HG03066 (cell line): Measurements from ENCODE around the gene FUOM.
"Not testable (repeated sequence)": the region's sequence is repeated elsewhere in the genome, so short reads cannot be mapped to it uniquely, and the experiment has no call there.

ENCODE experiments used
- ATAC-seq: cut with Tn5 transposase; IDR thresholded peaks from one replicate; pipeline ENCODE4 v1.9.1; 2021; ENCODE audit warnings: low read depth; ENCODE audit not compliant: unreplicated experiment

Gene FUOM

DNA sequence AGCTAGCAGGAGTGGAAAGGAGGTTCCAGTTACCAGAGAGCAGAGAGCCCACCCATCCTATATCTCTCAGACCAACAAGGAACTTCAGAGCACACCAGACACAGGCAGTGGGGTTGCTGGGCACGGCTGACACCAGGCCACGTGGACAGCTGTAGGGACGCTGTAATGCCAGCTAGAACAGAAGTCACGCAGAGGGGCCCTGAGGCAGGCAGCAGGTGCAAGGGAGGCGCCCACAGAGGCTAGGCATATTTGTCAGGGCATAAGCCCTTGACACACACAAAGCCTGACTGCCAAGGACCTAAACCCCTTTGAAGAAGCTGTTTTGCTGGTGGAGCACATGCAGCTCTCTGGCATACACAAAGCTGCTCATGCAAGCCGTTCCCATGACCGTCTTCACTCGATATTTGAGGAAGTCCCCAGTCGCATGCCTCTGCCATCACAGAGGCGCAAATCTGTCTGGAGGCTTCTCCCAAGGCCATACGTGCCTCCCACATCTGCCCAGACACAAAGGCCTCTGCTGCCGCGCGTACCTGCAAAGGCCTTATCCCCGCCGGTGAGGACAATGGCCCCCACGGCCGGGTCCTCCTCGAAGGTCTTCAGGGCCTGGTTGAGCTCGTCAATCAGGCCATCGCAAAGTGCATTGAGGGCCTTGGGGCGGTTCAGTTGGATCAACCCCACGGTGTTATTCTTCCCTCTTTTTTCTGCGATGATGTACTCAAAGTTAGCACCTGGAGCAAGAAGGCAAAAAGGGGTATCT is 12.4 kb upstream of the FUOM start:
- no peak for ATAC-seq

DNA sequence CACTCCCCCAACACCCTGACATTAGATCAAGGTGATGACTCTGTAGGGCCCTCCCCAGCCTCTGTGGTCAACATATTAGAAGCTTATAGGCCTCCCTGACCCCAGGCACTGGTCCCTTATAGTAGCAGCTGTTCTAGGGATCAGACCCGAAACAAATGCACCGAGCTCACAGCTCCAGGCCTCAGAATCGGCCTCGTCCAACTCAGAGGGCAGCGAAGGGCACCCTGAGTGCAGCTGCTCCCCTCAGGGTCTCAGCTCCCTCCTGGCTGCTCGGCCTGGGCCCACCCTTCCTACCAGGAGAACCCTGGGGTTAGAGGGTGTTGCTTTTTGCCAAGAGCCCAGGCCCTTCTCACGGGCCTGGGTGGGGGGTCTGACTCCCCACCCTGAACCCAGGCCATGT is 10.3 kb upstream of the FUOM start:
- ATAC-seq = no peak

DNA sequence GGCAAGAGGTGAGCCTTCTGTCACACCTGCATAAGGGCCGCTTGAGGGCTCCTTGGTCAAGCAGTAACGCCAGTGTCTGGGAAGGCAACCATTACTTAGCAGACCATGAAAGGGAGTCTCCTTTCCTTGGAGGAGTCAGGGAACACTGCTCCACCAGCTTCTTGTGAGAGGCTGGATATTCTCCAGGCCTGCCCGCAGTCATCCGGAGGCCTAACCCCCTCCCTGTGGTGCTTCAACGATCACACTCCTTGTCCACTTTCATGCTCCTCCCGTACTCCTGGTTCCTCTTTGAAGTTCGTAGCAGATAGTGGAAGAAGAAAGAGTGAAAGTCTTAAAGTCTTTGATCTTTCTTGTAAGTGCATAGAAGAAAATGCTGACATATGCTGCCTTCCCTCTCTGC is 9.6 kb upstream of the FUOM start:
- ATAC-seq = not testable (repeated sequence)

DNA sequence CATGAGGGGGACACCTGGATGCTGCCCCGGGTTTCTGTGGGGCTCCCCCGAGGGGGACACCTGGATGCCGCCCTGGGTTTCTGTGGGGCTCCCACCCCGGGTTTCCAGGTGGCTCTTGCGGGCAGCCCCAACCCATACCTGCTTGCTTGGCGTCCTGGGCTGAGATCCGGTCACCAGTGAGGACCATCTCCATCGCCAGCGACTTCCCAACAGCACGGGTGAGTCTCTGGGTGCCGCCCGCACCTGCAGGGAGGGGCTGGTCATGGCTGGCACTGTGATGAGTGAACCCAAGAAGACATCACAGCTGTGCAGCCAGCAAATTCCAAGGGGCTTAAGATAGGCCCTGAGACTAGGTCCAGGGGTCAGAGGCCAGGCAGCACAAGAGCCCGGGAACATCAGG is 8.9 kb upstream of the FUOM start:
- ATAC-seq = no peak

DNA sequence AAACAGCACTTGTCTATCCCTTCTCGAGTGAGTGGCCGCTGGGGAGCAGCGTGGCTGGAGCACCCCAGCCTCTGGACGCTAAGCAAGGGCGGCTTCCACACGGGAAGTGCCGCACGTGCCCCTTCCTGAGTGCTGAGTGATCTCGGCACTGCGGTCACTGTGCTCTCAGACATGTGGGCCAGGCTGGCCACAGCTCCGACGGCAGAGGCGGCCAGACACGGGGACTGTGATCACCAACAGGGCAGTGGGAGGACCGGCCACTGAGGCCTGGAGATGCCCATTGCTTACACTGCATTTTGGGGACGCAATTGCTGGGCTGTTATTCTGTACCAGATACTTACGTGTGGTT is 8.3 kb upstream of the FUOM start:
- no peak for ATAC-seq

DNA sequence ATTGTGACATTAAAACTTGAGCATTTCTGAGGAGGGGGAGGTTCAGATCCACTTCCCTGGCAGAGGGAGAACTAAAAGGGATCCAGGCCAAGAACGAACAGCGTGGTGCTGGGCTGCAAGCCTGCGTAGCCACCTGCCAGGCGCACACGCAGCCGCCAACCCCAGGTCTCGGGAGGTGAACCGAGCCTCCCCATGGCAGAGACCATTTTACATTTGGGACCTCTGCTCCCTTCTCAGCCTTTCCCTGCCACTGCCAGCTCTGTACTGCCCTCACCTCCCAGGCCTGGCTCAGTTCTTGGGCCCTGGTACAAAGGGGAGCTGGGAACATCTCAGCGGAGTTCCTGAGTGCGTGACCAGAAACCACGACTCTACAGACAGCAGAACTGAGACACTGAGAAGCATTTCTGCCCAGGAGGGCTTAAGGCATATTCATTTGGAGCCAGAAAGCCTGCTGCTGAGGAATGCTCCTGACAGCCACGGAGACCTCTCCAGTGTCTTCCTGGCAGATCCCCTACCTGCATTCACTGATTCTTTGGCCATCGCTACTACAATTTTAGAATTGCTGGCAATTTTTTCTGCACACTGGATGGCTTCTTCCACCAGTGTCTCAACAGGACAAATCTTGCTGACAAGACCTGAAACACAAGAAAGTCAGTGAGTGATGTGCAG is 7.8 kb upstream of the FUOM start:
- ATAC-seq = no peak

DNA sequence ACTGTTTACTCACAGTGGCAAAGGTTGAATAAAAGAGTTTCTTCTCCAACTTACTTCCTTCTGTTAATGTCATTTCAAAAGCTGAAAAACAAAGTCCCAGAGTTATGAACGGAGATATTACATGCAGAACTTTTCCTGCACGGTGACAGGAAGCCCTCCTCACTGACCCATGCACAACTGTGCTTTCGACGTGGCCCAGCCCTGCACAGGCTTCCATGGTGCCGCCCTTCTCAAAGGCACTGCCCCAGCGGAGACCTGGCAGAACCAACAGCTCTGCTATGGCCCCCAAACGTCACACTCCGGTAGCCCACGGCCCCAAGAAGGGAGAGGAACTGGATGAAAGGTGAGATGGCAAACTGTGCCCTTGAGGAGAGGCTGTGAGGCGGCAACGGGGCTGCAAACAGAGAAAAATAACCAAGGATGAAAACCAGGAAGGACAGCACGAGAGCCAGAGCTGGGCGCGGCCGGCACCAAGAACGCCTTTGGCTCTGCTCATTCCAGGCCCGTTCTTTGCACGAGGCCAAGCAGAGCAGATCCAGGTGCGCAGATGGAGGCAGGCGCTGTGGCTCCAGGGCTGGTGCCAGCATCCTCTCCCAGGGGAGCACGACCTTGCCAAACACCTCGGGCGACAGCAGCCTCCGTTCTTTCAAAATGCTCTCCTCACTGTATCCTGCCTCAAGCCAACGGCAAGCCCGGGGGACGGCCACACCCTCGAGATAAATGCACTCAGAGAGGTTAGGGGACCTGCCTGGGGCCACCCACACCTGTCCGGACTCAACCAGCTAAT is 7.0 kb upstream of the FUOM start:
- ATAC-seq = no peak

DNA sequence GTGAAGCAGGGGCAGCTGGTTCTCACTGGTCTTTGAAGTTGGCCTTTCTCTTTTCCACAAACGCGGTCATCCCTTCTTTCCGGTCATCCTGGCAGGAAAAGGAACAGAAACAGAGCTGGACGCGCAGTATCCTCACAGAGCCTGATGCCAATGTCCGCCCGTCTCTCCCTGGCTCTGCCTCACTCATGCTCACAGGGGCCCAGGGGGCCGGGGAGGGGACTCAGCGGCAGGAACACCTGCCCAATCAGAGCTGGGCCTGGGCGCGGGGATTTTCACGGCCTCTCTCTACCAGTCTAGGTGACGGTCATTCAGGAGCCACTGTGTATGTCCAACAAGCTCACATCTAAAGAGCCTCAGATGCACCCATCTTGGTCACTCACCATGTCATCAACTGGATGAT is 5.0 kb upstream of the FUOM start:
- no peak for ATAC-seq

DNA sequence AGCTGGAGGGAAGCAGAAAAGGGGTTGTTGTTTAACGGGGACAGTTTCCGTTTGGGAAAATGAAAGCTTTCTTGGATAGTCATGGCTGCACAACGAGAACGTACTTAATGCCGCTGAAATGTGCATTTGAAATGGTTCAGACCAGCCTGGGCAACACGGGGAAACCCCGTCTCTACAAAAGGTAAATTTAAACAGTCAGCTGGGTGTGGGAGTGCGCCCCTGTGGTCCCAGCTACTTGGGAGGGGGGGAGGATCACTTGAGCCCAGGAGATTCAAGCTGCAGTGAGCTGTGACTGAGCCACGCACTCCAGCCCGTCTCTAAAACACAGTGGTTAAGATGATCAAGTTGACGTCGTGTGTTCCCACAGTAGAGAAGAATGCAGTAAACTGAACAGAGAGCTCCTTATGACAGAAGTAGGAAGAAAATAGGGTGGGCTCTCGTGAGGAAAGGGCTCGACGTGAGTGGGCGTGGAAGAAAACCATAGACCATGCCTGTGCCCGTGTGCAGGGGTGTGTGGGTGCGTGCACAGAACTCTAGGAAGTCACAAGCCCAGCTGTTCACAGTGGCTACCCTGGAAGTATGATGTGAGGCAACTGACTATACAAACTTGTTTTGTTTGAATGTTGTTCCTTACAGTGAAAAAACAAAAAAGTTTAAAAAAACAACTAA is 4.1 kb upstream of the FUOM start:
- no peak for ATAC-seq

DNA sequence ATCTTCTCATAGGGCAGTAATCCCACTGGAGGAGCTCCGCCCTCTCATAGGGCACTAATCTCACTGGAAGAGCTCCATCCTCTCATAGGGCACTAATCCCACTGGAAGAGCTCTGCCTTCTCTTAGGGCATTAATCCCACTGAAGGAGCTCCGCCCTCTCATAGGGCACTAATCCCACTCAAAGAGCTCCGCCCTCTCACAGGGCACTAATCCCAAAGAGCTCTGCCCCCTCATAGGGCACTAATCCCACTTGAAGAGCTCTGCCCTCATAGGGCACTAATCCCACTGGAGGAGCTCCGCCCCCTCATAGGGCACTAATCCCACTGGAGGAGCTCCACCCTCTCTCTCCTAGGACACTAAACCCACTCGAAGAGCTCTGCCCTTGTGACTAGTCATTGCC is 3.4 kb upstream of the FUOM start:
- ATAC-seq = no peak

DNA sequence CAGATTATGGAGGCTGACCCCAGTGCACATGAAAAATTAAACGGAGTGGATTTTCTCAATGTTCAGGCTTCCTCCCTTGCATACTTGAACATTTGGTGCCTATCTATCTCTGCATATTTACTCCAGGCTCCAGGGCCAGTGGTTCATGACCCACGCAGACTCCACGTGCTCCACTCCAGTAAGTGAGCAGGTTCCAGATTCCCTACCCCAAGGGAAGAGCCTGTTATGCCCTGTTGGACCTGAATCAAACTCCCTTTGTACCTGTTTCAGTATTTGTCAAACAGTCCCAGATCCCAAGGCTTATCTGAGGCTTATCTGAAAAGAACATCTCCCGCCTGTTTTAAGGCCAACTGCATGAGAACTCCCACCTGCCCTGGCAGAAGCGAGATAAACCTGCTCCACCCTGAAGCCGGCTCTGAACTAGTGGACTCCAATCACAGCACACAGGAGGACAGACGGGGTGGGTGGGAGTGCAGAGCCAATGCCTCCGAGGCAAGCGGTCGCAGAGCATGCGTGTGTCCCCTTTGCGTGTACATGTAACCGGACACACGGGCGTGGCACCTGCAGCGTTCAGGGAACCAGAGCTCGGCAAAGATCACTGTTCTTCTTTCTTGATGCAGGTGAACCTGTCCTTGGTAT is 2.3 kb upstream of the FUOM start:
- no peak for ATAC-seq

DNA sequence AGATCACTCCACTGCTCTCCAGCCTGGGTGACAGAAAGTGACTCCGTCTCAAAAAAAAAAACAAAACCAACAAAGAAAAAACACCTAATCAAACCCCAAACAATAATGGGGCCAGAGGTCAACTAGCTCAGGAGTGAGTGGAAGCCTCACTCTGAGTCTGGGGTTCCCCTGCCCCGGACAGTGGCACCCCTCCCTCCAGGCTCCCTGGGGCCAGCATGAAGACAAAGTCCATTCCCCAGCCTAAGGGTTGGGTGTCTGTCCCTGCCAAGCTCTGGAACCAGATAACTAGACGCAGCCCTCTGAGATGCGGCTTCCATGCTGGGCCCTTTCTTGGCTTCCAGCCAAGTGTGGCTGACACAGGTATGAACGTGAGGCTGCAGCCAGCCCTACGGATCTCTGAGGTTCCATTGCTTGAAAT is 1.7 kb upstream of the FUOM start:
- no peak for ATAC-seq

DNA sequence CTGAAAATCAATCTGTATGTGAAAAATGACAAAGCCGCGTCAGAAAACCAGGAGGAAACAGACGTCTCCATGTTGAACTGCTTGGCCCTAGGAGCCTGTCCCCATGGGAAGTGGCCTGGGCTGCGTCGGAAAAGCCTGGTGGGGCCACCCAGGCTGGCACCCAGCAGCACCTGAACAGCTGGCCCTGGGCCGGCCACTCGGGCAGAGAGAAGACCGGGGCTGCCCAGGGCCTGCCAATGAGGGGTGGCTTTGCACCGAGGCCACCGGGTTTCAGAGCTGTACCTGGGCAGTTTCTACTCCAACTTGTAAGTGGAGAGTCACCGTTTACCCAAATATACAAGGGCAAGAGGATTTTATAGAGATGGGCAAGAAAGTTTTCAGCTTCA is 1.1 kb upstream of the FUOM start:
- ATAC-seq = no peak

DNA sequence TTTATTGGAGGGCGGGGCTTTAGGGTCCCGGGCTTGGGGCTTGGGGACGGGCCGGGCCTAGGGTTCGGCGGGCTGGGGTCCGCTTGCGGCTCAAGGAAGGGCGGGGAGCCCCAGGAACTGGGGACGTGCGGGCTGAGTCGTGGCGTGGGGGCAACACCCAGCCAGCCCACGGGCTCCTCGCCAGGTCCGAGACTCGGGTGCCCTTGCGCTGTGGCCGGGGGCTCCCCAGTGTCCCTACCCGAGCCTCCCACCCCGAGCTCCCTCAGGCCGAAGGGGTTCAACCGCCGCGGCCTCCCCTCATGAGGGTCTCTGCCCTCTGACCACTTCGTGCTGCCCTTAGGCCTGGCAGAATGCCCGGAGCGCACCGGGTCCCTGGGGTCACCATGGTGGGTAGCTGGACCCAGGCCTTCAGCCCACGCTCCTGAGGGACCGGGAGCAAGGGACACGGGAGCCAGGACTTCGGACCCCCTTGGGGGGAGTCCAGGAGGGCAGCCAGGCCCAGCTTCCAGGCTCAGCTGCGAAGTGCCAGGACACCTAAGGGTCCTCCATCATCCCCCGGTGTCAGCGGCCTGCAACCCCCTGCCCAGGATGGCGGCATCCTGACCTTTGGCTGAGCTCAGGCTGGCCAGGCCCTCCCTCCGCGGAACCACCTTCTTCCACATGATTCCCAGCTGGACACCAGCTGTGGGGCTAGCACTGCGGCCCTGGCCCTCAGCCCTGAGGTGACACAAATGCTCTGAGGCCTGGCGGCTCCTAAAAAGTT is 524 bp upstream of the FUOM start:
- no peak for ATAC-seq

DNA sequence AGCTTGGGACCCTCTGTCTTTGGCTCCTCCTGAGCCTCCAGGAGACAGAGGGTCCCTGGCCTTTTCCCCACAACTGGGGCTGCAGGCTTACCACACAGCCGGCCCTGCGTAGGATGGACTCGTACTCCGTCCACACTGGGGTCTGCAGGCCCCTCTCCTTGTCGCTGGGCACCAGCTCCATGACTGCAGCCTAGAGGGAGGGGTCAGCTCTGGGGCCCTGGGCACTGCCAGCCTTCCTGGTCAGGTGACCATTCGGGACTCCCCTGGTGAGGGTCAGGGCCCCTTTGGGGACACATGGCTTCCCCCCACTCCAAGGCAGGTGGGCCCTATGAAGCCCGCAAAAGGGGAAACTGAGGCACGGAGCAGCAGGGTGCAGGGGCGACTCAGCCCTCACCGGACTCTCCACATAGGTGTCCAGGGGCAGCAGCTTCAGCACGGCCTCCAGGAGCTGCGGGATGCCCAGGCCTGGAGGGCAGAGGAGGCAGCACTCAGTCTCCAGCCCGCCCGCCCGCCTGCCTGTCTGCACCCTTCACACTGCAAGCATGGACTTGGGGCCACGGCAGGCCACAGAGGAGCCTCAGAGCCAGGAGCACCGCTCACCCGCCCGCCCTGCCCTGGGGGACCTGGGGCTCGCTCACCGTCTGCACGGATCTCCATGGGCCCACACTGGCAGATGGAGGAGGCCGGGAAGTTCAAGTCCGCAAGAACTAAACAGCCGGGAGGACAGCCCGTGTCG is 1.1 kb downstream of the FUOM start:
- ATAC-seq = no peak

DNA sequence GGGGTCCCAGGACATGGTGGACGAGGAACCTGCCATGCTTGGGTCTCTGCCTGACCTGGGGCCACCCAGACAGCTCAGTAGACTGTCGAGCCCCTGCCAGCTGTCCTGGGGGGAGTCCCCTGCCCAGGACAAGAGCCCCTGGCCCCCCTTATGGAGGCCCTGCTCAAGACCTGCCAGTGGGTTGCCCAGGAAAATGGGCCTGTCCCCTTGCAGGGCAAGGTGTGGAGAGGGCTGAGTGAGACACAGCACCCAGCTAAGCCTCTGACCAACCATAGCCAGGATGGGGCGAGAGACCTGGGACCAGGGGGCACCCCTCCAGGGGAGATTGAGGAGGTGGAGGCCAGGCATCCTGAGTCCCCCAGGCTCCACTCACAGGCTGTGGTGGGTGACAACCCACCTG is 1.8 kb downstream of the FUOM start:
- ATAC-seq = no peak

DNA sequence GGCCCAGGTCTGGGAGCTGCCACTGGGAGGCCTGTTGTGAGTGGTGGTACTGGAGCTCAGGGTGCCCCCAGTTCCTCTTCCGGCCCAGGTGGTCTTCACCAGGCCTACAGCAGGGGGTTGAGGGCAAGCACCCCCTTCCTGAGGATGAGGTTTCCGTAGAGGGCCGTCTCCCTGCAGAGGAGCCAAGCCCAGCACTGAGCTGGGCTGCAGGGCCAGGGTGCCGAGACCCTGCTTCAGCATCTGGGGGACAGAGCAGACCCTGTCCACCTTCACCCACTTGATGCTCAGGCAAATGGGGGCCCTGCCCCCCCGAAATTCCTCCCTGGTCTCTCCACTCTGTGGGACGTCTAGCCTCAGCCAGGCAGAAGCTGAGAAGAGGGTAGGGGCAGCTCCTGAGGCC is 2.6 kb downstream of the FUOM start:
- ATAC-seq = no peak

DNA sequence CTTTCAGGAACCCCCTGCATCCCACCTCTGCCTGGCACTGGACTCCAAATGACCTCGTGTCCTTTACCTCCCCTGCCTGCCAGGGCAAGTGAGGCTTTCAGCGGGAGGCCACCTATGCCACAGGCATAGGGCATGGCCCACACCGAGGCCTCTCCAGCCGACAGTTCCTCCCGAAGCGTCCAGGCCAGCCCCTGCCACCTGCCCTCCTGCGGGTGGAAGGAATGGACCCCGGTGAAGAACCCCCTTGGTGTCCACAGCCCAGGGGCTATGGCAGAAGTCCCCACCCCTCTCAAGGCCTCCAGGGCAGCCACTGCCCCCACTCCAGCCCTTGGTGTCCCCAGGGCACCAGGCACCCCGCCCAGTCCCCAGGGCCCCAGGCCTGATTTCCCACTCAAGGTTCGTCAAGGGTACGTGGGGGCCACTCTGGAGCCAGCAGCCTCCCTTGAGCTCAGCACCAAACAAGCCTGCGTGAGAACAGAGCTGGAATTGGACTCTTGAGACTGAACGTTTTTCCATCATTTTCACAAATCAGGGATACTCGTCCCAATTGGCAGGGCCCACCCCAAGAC is 3.1 kb downstream of the FUOM start:
- ATAC-seq = no peak

DNA sequence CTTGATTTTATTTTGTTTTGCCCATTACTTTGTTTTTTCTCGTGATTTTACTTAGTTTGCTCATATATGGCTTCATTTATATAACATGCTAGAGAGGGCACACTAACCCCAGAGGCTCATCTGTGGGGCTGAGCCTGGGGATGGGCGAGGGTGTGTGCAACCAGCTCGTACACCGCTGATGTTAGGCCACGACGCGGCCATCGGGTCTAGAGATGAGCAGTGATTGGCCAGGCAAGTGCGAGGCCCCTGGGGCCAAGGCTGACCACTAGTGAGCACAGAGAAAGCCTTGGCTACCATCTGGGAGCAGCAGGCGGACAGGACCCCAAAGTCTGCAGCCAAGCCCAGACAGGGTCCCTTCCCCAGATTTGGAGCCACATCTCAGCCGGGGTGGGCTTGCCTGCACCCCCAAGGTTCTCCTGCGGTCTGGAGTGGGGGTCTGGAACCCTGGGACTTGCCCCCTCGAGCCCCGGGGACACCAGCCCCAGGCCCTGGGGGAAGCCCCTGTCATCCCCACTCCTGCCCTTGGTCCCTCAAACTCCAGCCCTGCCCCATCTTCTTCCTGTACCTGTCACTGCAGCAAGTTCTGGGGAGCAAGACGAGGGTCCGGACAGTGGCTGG is 3.7 kb downstream of the FUOM start:
- ATAC-seq = no peak
